ENCODE results near the gene PCDH15. TPM values are rescaled to one million over a fixed set of nuclear protein-coding genes. Genes with fewer than 3 reads are reported as not detected.

The PCDH15 gene
- total and polyA plus RNA-seq, 2 of the 4 experiments (the other 2 are of a cell fraction), result not detected

DNA sequence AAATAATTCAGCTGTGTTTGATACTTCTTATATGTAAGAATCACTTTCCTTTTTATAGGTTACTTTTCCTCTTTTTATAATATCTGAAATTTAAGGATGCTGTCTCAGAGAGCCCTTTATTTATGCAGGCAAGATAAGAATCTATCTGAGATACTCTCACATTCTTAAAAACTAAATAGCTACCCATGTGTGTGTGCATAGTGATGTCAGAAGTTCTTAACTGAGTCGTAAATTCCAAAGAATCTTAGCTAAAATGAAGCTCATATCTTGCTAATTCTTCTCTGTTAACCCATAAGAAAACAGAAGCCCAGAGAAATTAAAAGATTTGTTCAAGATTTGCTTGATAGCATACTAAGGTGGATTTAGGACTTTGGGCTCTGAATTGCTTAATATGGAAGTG is 118.5 kb downstream of the PCDH15 start:
- Histone ChIP-seq H3K14ac (replicated peaks; ENCODE audit: low read depth, low read length) (no peak overlapping the region), H3K79me1 (ENCODE audit: low read depth in 1 of 2, low read length in 2 of 2) (no peaks in the 10 kb centered on the region), H2AFZ (replicated peaks; ENCODE audit: low read length, poor library complexity) (no peak overlapping the region), H2AK9ac (replicated peaks; ENCODE audit: low read depth, low read length, poor library complexity) (no peak overlapping the region), H3K27ac (ENCODE audit: insufficient read depth, low read length) (no peak overlapping the region), H3K4me3 (ENCODE audit: insufficient read depth, low read depth, low read length) (no peak overlapping the region), H3K9ac (ENCODE audit: low read depth, low read length) (no peak overlapping the region), H3K9me1 (ENCODE audit: insufficient read depth, low read length) (no peaks in the 10 kb centered on the region), H3K23ac (ENCODE audit: low read depth, low read length) (no peak overlapping the region), H2BK5ac (ENCODE audit: low read depth, low read length, poor library complexity, severe bottlenecking) (no peak overlapping the region), H3K4ac (ENCODE audit: low read depth, low read length) (no peak overlapping the region), H2BK120ac (ENCODE audit: low read depth, low read length) (no peak overlapping the region), H2AK5ac (ENCODE audit: low read depth, low read length) (no peak overlapping the region), H3K4me2 (ENCODE audit: low read depth, low read length) (no peak overlapping the region), H3K56ac (ENCODE audit: extremely low read depth, insufficient read depth, low read length) (no peak overlapping the region), H3K4me1 (ENCODE audit: control insufficient read depth, insufficient read depth, low read length) (no peaks in the 10 kb centered on the region), H4K5ac (ENCODE audit: low read depth, low read length) (no peak overlapping the region), H4K20me1 (ENCODE audit: insufficient read depth, low read length) (no peaks in the 10 kb centered on the region), H3K27me3 (ENCODE audit: control insufficient read depth, insufficient read depth, low read length) (no peaks in the 10 kb centered on the region), H4K8ac (ENCODE audit: low read depth in 2 of 2, low read length in 2 of 2) (no peak overlapping the region), H3K18ac (ENCODE audit: low read depth, low read length) (no peak overlapping the region), H2BK20ac (ENCODE audit: low read depth, low read length) (no peak overlapping the region), H3K36me3 (ENCODE audit: control insufficient read depth, insufficient read depth, low read length) (no peaks in the 10 kb centered on the region), H4K91ac (ENCODE audit: insufficient read depth, low read depth, low read length) (no peak overlapping the region), H2BK15ac (ENCODE audit: low read depth, low read length) (no peak overlapping the region), H3K9me3 (ENCODE audit: control insufficient read depth, insufficient read depth, low read length) (no peaks in the 10 kb centered on the region)
- TF ChIP-seq RFX5 (IDR thresholded peaks at IDR 0.05; ENCODE audit: low read depth, low read length) (no peak), BHLHE40 (IDR thresholded peaks at IDR 0.05; ENCODE audit: low read depth, low read length) (no peak), POLR2A (IDR thresholded peaks at IDR 0.05; ENCODE audit: low read depth, low read length) (no peak), SMC3 (IDR thresholded peaks at IDR 0.05; ENCODE audit: low read depth, low read length) (no peak), FOS (IDR thresholded peaks at IDR 0.05; ENCODE audit: low read depth, low read length) (no peak), MAFK (IDR thresholded peaks at IDR 0.05; ENCODE audit: low read depth, low read length) (no peak), CHD1 (IDR thresholded peaks at IDR 0.05; ENCODE audit: low read depth, low read length) (no peak), RCOR1 (IDR thresholded peaks at IDR 0.05; ENCODE audit: insufficient replicate concordance, low read length) (no peak), RAD21 (IDR thresholded peaks at IDR 0.05; ENCODE audit: low read length) (no peak), NFE2L2 (IDR thresholded peaks at IDR 0.05; ENCODE audit: low read depth, low read length) (no peak), CEBPB (IDR thresholded peaks at IDR 0.05; ENCODE audit: low read depth, low read length) (no peak), MXI1 (IDR thresholded peaks at IDR 0.05; ENCODE audit: borderline replicate concordance, low read depth, low read length) (no peak)
- TF ChIP-seq, protein P1, sequence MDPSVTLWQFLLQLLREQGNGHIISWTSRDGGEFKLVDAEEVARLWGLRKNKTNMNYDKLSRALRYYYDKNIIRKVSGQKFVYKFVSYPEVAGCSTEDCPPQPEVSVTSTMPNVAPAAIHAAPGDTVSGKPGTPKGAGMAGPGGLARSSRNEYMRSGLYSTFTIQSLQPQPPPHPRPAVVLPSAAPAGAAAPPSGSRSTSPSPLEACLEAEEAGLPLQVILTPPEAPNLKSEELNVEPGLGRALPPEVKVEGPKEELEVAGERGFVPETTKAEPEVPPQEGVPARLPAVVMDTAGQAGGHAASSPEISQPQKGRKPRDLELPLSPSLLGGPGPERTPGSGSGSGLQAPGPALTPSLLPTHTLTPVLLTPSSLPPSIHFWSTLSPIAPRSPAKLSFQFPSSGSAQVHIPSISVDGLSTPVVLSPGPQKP (IDR thresholded peaks at IDR 0.05; ENCODE audit: borderline replicate concordance, low read depth, low read length), result no peak
- TF ChIP-seq, protein P2, sequence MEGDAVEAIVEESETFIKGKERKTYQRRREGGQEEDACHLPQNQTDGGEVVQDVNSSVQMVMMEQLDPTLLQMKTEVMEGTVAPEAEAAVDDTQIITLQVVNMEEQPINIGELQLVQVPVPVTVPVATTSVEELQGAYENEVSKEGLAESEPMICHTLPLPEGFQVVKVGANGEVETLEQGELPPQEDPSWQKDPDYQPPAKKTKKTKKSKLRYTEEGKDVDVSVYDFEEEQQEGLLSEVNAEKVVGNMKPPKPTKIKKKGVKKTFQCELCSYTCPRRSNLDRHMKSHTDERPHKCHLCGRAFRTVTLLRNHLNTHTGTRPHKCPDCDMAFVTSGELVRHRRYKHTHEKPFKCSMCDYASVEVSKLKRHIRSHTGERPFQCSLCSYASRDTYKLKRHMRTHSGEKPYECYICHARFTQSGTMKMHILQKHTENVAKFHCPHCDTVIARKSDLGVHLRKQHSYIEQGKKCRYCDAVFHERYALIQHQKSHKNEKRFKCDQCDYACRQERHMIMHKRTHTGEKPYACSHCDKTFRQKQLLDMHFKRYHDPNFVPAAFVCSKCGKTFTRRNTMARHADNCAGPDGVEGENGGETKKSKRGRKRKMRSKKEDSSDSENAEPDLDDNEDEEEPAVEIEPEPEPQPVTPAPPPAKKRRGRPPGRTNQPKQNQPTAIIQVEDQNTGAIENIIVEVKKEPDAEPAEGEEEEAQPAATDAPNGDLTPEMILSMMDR (conservative IDR thresholded peaks at IDR 0.05; ENCODE audit: low read depth, low read length), result no peak
- TF ChIP-seq, protein P3, sequence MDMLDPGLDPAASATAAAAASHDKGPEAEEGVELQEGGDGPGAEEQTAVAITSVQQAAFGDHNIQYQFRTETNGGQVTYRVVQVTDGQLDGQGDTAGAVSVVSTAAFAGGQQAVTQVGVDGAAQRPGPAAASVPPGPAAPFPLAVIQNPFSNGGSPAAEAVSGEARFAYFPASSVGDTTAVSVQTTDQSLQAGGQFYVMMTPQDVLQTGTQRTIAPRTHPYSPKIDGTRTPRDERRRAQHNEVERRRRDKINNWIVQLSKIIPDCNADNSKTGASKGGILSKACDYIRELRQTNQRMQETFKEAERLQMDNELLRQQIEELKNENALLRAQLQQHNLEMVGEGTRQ (IDR thresholded peaks at IDR 0.05; ENCODE audit: low read depth, low read length), result no peak
- CTCF ChIA-PET, result no interaction called here
- dilution Hi-C loops (cut with HindIII; ENCODE audit: low sequenced_read_pairs, unreplicated experiment) (no loop called here), in situ Hi-C loops (cut with MboI; ENCODE audit: low sequenced_read_pairs) (no loop called here), intact Hi-C loops (cut with micrococcal nuclease) (no loop called here)
- no peak for DNase-seq
- ATAC-seq (ENCODE audit: low read depth), result no peak
- POLR2A ChIA-PET (ENCODE audit: unreplicated experiment), result no interaction called here
- no CpG with 5 or more reads among the region's 1 CpG for WGBS, 2 experiments (ENCODE audit: extremely low coverage in 2 of 2, insufficient read length in 1 of 2)
- no TSS peak for BruUV-seq (replicated peaks)

All from IMR-90 (cell line).